Osteoblast (primary cell): Measurements from ENCODE around the gene RNASE8. TPM values are rescaled to one million over a fixed set of nuclear protein-coding genes. Genes with fewer than 3 reads are reported as not detected.

Source experiments
- DNase-seq: peaks from one replicate; pipeline ENCODE4 v3.0.0; 2011; ENCODE audit warnings: low spot score, mixed read lengths; ENCODE audit not compliant: insufficient read length; ENCODE audit errors: missing footprints
- H2AFZ ChIP-seq: 2 replicates; pipeline ENCODE4 v1.6.0; 2011; ENCODE audit warnings: mild to moderate bottlenecking, low read length
- H3K27ac ChIP-seq: 2 replicates; pipeline ENCODE4 v1.5.1; 2011; ENCODE audit warnings: mild to moderate bottlenecking, low read depth, low read length, moderate library complexity
- H3K27me3 ChIP-seq: 2 replicates; pipeline ENCODE4 v1.6.0; 2012; ENCODE audit warnings: mild to moderate bottlenecking, control low read depth, inconsistent platforms, low read length, moderate library complexity; ENCODE audit not compliant: insufficient read depth
- H3K36me3 ChIP-seq: 2 replicates; pipeline ENCODE4 v1.5.1; 2011; ENCODE audit warnings: mild to moderate bottlenecking, low read length, control low read depth, moderate library complexity; ENCODE audit not compliant: insufficient read depth
- H3K4me1 ChIP-seq: 2 replicates; pipeline ENCODE4 v1.5.1; 2011; ENCODE audit warnings: mild to moderate bottlenecking, low read length, control low read depth, moderate library complexity; ENCODE audit not compliant: insufficient read depth
- H3K4me2 ChIP-seq: 2 replicates; pipeline ENCODE4 v1.6.0; 2011; ENCODE audit warnings: mild to moderate bottlenecking, low read length; ENCODE audit not compliant: insufficient read depth
- H3K4me3 ChIP-seq: fragments of 200-600 bp; sonication (generic); 3 replicates; pipeline ENCODE4 v1.5.1; 2012; ENCODE audit warnings: mild to moderate bottlenecking, low read length, inconsistent platforms; ENCODE audit not compliant: insufficient read depth
- H3K79me2 ChIP-seq: 2 replicates; pipeline ENCODE4 v1.6.0; 2012; ENCODE audit warnings: mild to moderate bottlenecking, low read length, control low read depth, inconsistent platforms; ENCODE audit not compliant: insufficient read depth
- H3K9me3 ChIP-seq: 2 replicates; pipeline ENCODE4 v1.5.1; 2011; ENCODE audit warnings: low read depth, low read length, control low read depth
- H4K20me1 ChIP-seq: 2 replicates; pipeline ENCODE4 v1.6.0; 2012; ENCODE audit warnings: mild to moderate bottlenecking, low read length, control low read depth; ENCODE audit not compliant: insufficient read depth
- total RNA-seq: library from RNA; depleted of rRNA; stranded (reverse); fragments of >200 nt; gene quantifications from 2 replicates; pipeline ENCODE4 v1.2.3, GENCODE V29; 2012
- TF ChIP-seq, protein P1 (sequence below): IDR thresholded peaks from 2 replicates; pipeline ENCODE4 v1.5.1; 2011; ENCODE audit warnings: mild to moderate bottlenecking, low read depth, low read length, moderate library complexity; ENCODE audit errors: extremely low read depth

RNASE8 gene
- total RNA-seq, 1 donor, result not detected

DNA sequence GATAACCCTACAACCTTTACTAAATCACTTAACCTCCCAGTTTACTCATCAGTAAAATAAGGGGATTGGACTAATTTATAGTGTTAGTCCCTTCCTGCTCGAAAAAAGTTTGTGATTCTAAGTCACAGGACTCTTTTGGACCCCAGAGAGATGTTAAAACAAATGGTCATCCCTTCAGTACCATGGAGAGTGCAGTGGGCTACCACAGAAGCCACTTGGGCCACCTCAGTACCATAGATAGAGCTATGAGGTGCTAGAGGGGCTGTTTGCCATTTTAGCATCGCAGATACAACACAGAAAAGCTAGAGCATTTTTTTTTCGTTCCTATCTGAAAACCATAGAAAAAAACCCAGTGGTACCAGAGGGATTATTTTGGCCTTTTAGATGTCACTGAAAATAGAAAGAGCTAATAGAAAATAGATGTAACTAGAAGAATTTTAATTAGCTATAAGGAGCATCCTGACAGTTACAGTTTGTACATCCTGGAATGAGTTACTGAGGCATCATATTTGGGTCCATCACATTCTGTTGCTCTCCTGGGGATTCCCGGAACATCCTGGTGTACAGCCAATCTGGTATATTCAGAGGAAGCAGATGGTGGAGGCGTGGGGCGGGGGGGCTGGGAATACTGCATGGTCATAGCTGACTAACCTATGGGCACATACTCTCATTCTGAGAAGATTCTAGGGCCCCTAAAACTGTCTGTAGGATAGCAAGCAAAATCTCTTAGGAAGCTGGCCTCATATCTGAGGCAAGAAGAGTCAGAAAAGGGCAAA is 38.0 kb downstream of the RNASE8 start:
- Histone ChIP-seq H3K79me2 (no peaks in the 10 kb centered on the region), H3K4me2 (no peak overlapping the region), H3K27me3 (peaks cover 6% of the 10 kb centered on the region), H3K9me3 (no peaks in the 10 kb centered on the region), H3K4me3 (no peak overlapping the region), H2AFZ (no peak overlapping the region), H3K4me1 (peaks cover 18% of the 10 kb centered on the region), H4K20me1 (peaks cover 10% of the 10 kb centered on the region), H3K36me3 (peaks cover 4% of the 10 kb centered on the region), H3K27ac (no peak overlapping the region)
- TF ChIP-seq, protein P1, sequence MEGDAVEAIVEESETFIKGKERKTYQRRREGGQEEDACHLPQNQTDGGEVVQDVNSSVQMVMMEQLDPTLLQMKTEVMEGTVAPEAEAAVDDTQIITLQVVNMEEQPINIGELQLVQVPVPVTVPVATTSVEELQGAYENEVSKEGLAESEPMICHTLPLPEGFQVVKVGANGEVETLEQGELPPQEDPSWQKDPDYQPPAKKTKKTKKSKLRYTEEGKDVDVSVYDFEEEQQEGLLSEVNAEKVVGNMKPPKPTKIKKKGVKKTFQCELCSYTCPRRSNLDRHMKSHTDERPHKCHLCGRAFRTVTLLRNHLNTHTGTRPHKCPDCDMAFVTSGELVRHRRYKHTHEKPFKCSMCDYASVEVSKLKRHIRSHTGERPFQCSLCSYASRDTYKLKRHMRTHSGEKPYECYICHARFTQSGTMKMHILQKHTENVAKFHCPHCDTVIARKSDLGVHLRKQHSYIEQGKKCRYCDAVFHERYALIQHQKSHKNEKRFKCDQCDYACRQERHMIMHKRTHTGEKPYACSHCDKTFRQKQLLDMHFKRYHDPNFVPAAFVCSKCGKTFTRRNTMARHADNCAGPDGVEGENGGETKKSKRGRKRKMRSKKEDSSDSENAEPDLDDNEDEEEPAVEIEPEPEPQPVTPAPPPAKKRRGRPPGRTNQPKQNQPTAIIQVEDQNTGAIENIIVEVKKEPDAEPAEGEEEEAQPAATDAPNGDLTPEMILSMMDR, result no peak
- peak; percentile 93 for DNase-seq

DNA sequence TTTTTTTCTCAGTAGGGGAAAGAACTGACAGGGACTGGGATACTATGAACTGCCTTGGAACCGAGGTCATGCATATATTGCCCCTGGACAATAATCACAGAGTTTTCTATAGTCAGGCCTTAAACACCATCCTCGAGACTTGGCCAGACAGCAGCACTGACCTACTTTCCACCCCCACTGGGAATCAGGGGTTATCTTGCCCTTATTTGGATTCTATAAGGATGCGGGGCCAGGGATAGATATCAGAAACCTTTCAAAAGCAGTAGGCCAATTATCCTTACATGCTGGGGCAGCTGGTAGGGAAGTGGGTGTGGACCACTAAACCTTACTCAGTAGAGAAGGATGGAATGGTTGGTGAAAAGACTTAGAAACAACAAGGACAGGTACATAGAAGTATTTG is 38.8 kb downstream of the RNASE8 start:
- Histone ChIP-seq H3K27me3 (peaks cover 6% of the 10 kb centered on the region), H3K4me3 (no peak overlapping the region), H4K20me1 (peaks cover 10% of the 10 kb centered on the region), H2AFZ (no peak overlapping the region), H3K4me2 (no peak overlapping the region), H3K79me2 (no peaks in the 10 kb centered on the region), H3K9me3 (no peaks in the 10 kb centered on the region), H3K36me3 (peaks cover under 1% of the 10 kb centered on the region), H3K27ac (no peak overlapping the region), H3K4me1 (peaks cover 18% of the 10 kb centered on the region)
- DNase-seq, result peak; percentile 87
- TF ChIP-seq, protein P1, result no peak

DNA sequence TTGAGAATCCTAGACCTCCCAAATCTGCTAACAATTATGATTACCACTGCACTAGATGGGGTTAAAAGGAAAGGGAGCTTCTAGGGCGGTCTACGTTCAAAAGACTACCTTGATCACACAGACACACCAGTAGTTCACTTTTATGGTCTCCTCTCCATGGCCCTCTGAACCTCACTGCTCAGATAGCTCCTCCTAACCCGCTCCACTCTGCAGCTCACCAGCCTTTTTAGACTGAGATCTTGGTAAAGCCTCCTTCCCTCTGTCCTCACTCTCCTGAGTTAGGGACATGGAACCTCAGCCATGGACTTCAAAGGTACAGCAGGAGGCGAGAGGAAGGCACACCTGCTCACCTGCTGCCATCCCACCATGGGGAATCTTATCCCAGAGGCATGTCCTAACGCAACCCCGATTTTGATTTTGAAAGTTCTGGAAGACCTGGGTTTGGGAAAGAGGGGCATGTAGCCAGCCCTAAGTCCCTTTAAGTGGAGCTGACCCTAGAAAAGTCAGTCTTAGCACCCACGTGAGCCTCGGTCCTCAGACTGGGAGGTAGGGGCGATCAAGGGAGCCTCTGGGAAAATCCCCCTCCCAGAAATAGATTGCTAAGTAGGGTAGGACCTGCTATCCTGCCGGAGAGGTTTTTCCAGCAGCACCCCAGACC is 39.5 kb downstream of the RNASE8 start:
- no peak overlapping the region for H3K4me2 ChIP-seq
- TF ChIP-seq, protein P1, result no peak
- peak; percentile 64 for DNase-seq
- no peaks in the 10 kb centered on the region for H3K36me3 ChIP-seq
- peaks cover 6% of the 10 kb centered on the region for H3K27me3 ChIP-seq
- peaks cover 10% of the 10 kb centered on the region for H4K20me1 ChIP-seq
- H2AFZ ChIP-seq, result no peak overlapping the region
- H3K9me3 ChIP-seq, result no peaks in the 10 kb centered on the region
- H3K4me1 ChIP-seq, result peaks cover 18% of the 10 kb centered on the region
- H3K79me2 ChIP-seq, result no peaks in the 10 kb centered on the region
- no peak overlapping the region for H3K4me3 ChIP-seq
- H3K27ac ChIP-seq, result no peak overlapping the region

DNA sequence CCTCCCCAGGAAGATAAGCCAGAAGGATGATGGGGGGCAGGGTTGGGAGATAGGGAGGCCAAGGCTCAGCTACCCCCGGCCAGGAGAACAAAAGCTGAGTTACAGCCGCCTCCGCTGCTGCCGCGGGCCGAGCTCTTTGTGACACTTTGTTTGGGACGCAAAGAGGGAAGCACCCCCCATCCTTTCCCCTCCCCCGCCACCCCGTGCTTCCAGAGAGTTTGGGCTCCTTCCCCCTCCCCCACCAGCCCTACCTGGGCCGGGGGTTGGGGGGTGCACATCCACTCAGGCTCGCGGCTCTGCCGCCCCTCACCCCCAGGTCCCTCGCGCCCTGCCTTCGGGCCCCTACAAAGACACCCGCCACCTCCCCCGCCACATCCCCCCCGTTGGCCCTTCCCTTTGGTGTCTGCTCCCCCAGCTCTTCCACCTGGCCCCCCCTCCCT is 40.0 kb downstream of the RNASE8 start:
- peaks cover 18% of the 10 kb centered on the region for H3K4me1 ChIP-seq
- H3K9me3 ChIP-seq, result no peaks in the 10 kb centered on the region
- DNase-seq, result peak; percentile 83
- no peaks in the 10 kb centered on the region for H3K79me2 ChIP-seq
- TF ChIP-seq, protein P1, result no peak
- peaks cover 10% of the 10 kb centered on the region for H4K20me1 ChIP-seq
- peaks cover 6% of the 10 kb centered on the region for H3K27me3 ChIP-seq
- no peak overlapping the region for H2AFZ ChIP-seq
- no peak overlapping the region for H3K4me2 ChIP-seq
- no peaks in the 10 kb centered on the region for H3K36me3 ChIP-seq
- H3K4me3 ChIP-seq, result no peak overlapping the region
- H3K27ac ChIP-seq, result no peak overlapping the region
